Spleen (tissue), 13 donors: ENCODE results near the gene TRIM22. TPM values are rescaled to one million over a fixed set of nuclear protein-coding genes. Genes with fewer than 3 reads are reported as not detected.

ENCODE experiments used
- DNase-seq: peaks from one replicate; pipeline ENCODE4 v3.0.0-alpha.2; 2020
- H3K27ac ChIP-seq, 8 donors: fragments of 200-600 bp; sonication (generic) in 7 of 8; 1 replicate in 4 of 8; 2 replicates in 4 of 8; pipeline versions ENCODE4 v1.5.0 to v1.8.0; 2016 to 2021; ENCODE audit warnings: inconsistent platforms in 4 of 8, mild to moderate bottlenecking in 4 of 8, moderate library complexity in 1 of 8
- H3K27me3 ChIP-seq, 7 donors: fragments of 200-600 bp; sonication (generic) in 6 of 7; replicated peaks in 1 of 7; 1 replicate in 4 of 7; 2 replicates in 3 of 7; pipeline versions ENCODE4 v1.5.0 to v1.8.0; 2016 to 2021; ENCODE audit warnings: inconsistent platforms in 3 of 7, mild to moderate bottlenecking in 1 of 7
- H3K36me3 ChIP-seq, 6 donors: fragments of 200-600 bp; sonication (generic) in 5 of 6; 1 replicate in 4 of 6; 2 replicates in 2 of 6; pipeline versions ENCODE4 v1.5.0 to v1.8.0; 2016 to 2021; ENCODE audit warnings: inconsistent platforms in 2 of 6
- H3K4me1 ChIP-seq, 6 donors: fragments of 200-600 bp; sonication (generic) in 5 of 6; 1 replicate in 3 of 6; 2 replicates in 3 of 6; pipeline versions ENCODE4 v1.5.0 to v1.8.0; 2016 to 2021; ENCODE audit warnings: inconsistent platforms in 3 of 6
- H3K4me3 ChIP-seq, 8 donors: fragments of 200-600 bp; sonication (generic) in 7 of 8; 1 replicate in 4 of 8; 2 replicates in 4 of 8; pipeline versions ENCODE4 v1.5.0 to v1.8.0; 2016 to 2021; ENCODE audit warnings: inconsistent platforms in 4 of 8, mild to moderate bottlenecking in 4 of 8, moderate library complexity in 2 of 8
- H3K9me3 ChIP-seq, 8 donors: fragments of 200-600 bp; sonication (generic) in 7 of 8; 1 replicate in 4 of 8; 2 replicates in 4 of 8; pipeline versions ENCODE4 v1.5.0 to v1.8.0; 2016 to 2021; ENCODE audit warnings: inconsistent platforms in 4 of 8
- CTCF ChIP-seq, 11 experiments: fragments of 200-600 bp in 7 of 11; fragments of 450-650 bp in 4 of 11; sonication (generic) in 4 of 11; IDR thresholded peaks in 8 of 11; conservative IDR thresholded peaks in 3 of 11; 1 replicate in 7 of 11; 2 replicates in 4 of 11; pipeline versions ENCODE4 v1.4.0 to v1.8.0; 2016 to 2021; ENCODE audit warnings: antibody characterized with exemption in 11 of 11, inconsistent platforms in 4 of 11, mild to moderate bottlenecking in 1 of 11
- POLR2A ChIP-seq, 3 donors: fragments of 450-650 bp; IDR thresholded peaks; one replicate each; pipeline ENCODE4 v1.5.1; 2017; ENCODE audit warnings: antibody characterized with exemption in 3 of 3, mild to moderate bottlenecking in 1 of 3
- POLR2AphosphoS5 ChIP-seq, 3 donors: sonication (generic); formaldehyde crosslinking; IDR thresholded peaks; one replicate each; pipeline ENCODE4 v1.5.1; 2017; ENCODE audit warnings: antibody characterized with exemption in 3 of 3
- WGBS, 5 donors: extraction: QIAGEN DNeasy Blood & Tissue Kit in 3 of 5; methylation state at CpG; one replicate each; pipeline versions ENCODE4 v1.1.5 to v1.1.7; 2013 to 2018; 5-methylcytosine and 5-hydroxymethylcytosine counted together
- intact Hi-C: fragments of 100-400 bp; cut with DNase I; formaldehyde crosslinking; loops from one replicate; pipeline ENCODE4 v1.15.0; 2023; ENCODE audit warnings: low total_unique reads
- long read RNA-seq, 2 donors: transcript quantifications; one replicate each; lab custom pipeline, GENCODE V29; 2026
- polyA plus RNA-seq, 3 donors: library from polyadenylated mRNA; stranded (reverse); fragments of 200-250 nt; gene quantifications; one replicate each; pipeline ENCODE4 v1.2.1, GENCODE V29; 2013
- total RNA-seq, 7 donors: library from RNA; depleted of rRNA in 3 of 7; stranded (reverse); fragments of >200 nt in 3 of 7; fragmentation: NEBNext Ultra II Directional in 4 of 7; extraction: Animal tissue kit (Norgen Biotek cat#: 25700) in 4 of 7; gene quantifications; one replicate each; pipeline versions ENCODE4 v1.1.0 to v1.2.1, GENCODE V29; 2016 to 2021
- donor health status: healthy with polysubstance abuse.
- donor health status: DM: no; HTN: no; CAD: no; lungs with moderate emphysema.
- donor health status: DM: no; HTN: no; CAD: no.
- donor health status: Bipolar disorder and iron deficiency.
- donor health status: healthy.
- donor health status: DM: no; HTN: no; CAD: no.
- donor health status: DM: yes; HTN: yes; CAD: no.

TRIM22 gene
- total RNA-seq (100 to 1,000 TPM; 232 to 336 (median 282) TPM), polyA plus RNA-seq (100 to 1,000 TPM; 152 to 169 (median 162) TPM)
- long read RNA-seq, donor 1, transcript TRIM22-201 (8 exons, 2,989 nt), result major isoform, 10 of 10 reads
- long read RNA-seq, donor 1, partial matches to known transcripts, result 0 of 10 reads
- long read RNA-seq, donor 1, other reads (novel, unspliced or antisense), result 0 of 10 reads
- long read RNA-seq, donor 2, transcript TRIM22-201 (8 exons, 2,989 nt), result major isoform, 5 of 5 reads
- long read RNA-seq, donor 2, partial matches to known transcripts, result 0 of 5 reads
- long read RNA-seq, donor 2, other reads (novel, unspliced or antisense), result 0 of 5 reads

- Histone ChIP-seq H3K36me3 (peaks cover 0 to 18% (median 0%) of the 10 kb centered on the region in 6 donors), H3K4me3 (peak within 1 kb of the TSS; percentile 41 to 74 (median 70)), H3K4me1 (peaks cover 22 to 67% (median 43%) of the 10 kb centered on the region in 6 donors), H3K9me3 (no peaks in the 10 kb centered on the region), H3K27me3 (no peaks in the 10 kb centered on the region), H3K27ac (peak within 1 kb of the TSS; percentile 87 to 97 (median 95))
- TF ChIP-seq CTCF (IDR thresholded peaks at IDR 0.05 in 8 of 11, conservative IDR thresholded peaks at IDR 0.05 in 3 of 11) (peak in 1 of 11 experiments; percentile 13), POLR2A (IDR thresholded peaks at IDR 0.05) (peak in 2 of 3 donors; percentile 34 to 88), POLR2AphosphoS5 (IDR thresholded peaks at IDR 0.05) (peak in 1 of 3 donors; percentile 81)
- 0 to 3% (median 0%) methylated on average over 2 of the region's 2 CpGs for WGBS, 5 donors
- no peak for DNase-seq
- intact Hi-C loops, result no loop called here
These were observed at the start of gene TRIM22 for GRCh38 chr11:5689551-5689983. TSS of gene TRIM22 (plus strand) at chr11:5689790. CDS start at chr11:5696233, 6,443 bp downstream.

GRCh38 chr11:5639953-5640352 lies 49.6 kb upstream of the TRIM22 start:
- Histone ChIP-seq H3K4me1 (no peaks in the 10 kb centered on the region), H3K36me3 (peaks cover 0 to 98% (median 58%) of the 10 kb centered on the region in 6 donors), H3K4me3 (no peak overlapping the region), H3K9me3 (peaks cover 0 to 4% (median 0%) of the 10 kb centered on the region in 8 donors), H3K27ac (no peak overlapping the region), H3K27me3 (no peaks in the 10 kb centered on the region)
- 94 to 100% (median 98%) methylated on average over 1 of the region's 1 CpG for WGBS, 5 donors
- intact Hi-C loops, result no loop called here
- DNase-seq, result no peak
- TF ChIP-seq POLR2A (IDR thresholded peaks at IDR 0.05), result no peak
- TF ChIP-seq CTCF (IDR thresholded peaks at IDR 0.05 in 8 of 11, conservative IDR thresholded peaks at IDR 0.05 in 3 of 11), result no peak
- TF ChIP-seq POLR2AphosphoS5 (IDR thresholded peaks at IDR 0.05), result no peak

GRCh38 chr11:5643585-5643984 lies 46.0 kb upstream of the TRIM22 start:
- Histone ChIP-seq H3K4me1 (no peaks in the 10 kb centered on the region), H3K9me3 (peaks cover 0 to 4% (median 0%) of the 10 kb centered on the region in 8 donors), H3K27me3 (no peaks in the 10 kb centered on the region), H3K36me3 (peaks cover 0 to 62% (median 33%) of the 10 kb centered on the region in 6 donors), H3K27ac (no peak overlapping the region), H3K4me3 (no peak overlapping the region)
- TF ChIP-seq POLR2AphosphoS5 (IDR thresholded peaks at IDR 0.05) (no peak), CTCF (IDR thresholded peaks at IDR 0.05 in 8 of 11, conservative IDR thresholded peaks at IDR 0.05 in 3 of 11) (no peak), POLR2A (IDR thresholded peaks at IDR 0.05) (no peak)
- DNase-seq, result no peak
- intact Hi-C loops, result no loop called here

GRCh38 chr11:5646139-5646538 lies 43.5 kb upstream of the TRIM22 start:
- Histone ChIP-seq H3K36me3 (peaks cover 0 to 39% (median 28%) of the 10 kb centered on the region in 6 donors), H3K27ac (no peak overlapping the region), H3K4me1 (no peaks in the 10 kb centered on the region), H3K9me3 (no peaks in the 10 kb centered on the region), H3K4me3 (no peak overlapping the region), H3K27me3 (no peaks in the 10 kb centered on the region)
- TF ChIP-seq POLR2A (IDR thresholded peaks at IDR 0.05) (no peak), POLR2AphosphoS5 (IDR thresholded peaks at IDR 0.05) (no peak), CTCF (IDR thresholded peaks at IDR 0.05 in 8 of 11, conservative IDR thresholded peaks at IDR 0.05 in 3 of 11) (no peak)
- intact Hi-C loops, result no loop called here
- WGBS, 5 donors, result 89 to 98% (median 94%) methylated on average over 3 of the region's 3 CpGs
- no peak for DNase-seq
